CD4-positive, alpha-beta memory T cell (primary cell): Measurements from ENCODE around the gene DPEP3. TPM values are rescaled to one million over a fixed set of nuclear protein-coding genes. Genes with fewer than 3 reads are reported as not detected.
"Not testable (repeated sequence)": the region's sequence is repeated elsewhere in the genome, so short reads cannot be mapped to it uniquely, and the experiment has no call there.

Experiments
- CTCF ChIA-PET: fragments of 350-600 bp; sonication (Branson Sonifier 250); formaldehyde crosslinking; loops from one replicate; lab custom pipeline; 2021; ENCODE audit warnings: inconsistent platforms; ENCODE audit not compliant: partially characterized antibody; lab: Charles Lee
- POLR2A ChIA-PET: fragments of 350-600 bp; sonication (Branson Sonifier 250); formaldehyde crosslinking; loops from one replicate; lab custom pipeline; 2021; ENCODE audit not compliant: partially characterized antibody; lab: Charles Lee
- DNase-seq, 5 donors: peaks; one replicate each; pipeline versions ENCODE4 v3.0.0 to v3.0.0-alpha.2; 2020 to 2022; ENCODE audit warnings: mixed read lengths in 1 of 5
- H3K27ac ChIP-seq: one replicate; pipeline ENCODE4 v1.7.0; 2013; ENCODE audit warnings: low read depth, low read length
- H3K27me3 ChIP-seq: 2 replicates; pipeline ENCODE4 v1.7.0; 2013; ENCODE audit warnings: mild to moderate bottlenecking, low read length, moderate library complexity; ENCODE audit not compliant: insufficient read depth
- H3K36me3 ChIP-seq: 2 replicates; pipeline ENCODE4 v1.7.0; 2013; ENCODE audit warnings: mild to moderate bottlenecking, low read length, moderate library complexity; ENCODE audit not compliant: insufficient read depth
- H3K4me1 ChIP-seq: 2 replicates; pipeline ENCODE4 v1.7.0; 2013; ENCODE audit warnings: mild to moderate bottlenecking, low read length, moderate library complexity; ENCODE audit not compliant: insufficient read depth
- H3K4me3 ChIP-seq, 2 donors: one replicate each; pipeline ENCODE4 v1.7.0; 2013; ENCODE audit warnings: low read length in 2 of 2, mild to moderate bottlenecking in 1 of 2
- H3K9me3 ChIP-seq, 2 donors: one replicate each; pipeline ENCODE4 v1.7.0; 2013; ENCODE audit warnings: low read length in 2 of 2, control low read depth in 1 of 2; ENCODE audit not compliant: control insufficient read depth in 1 of 2
- H3K27ac Mint-ChIP-seq, 7 donors: one replicate each; pipeline ENCODE4 v1.8.0; 2020 to 2021; ENCODE audit warnings: mixed read lengths in 7 of 7, mild to moderate bottlenecking in 6 of 7, inconsistent platforms in 3 of 7, moderate library complexity in 3 of 7
- H3K27me3 Mint-ChIP-seq, 2 donors: one replicate each; pipeline ENCODE4 v1.8.0; 2020 to 2021; ENCODE audit warnings: mixed read lengths in 2 of 2
- H3K36me3 Mint-ChIP-seq, 2 donors: one replicate each; pipeline ENCODE4 v1.8.0; 2020 to 2021; ENCODE audit warnings: mixed read lengths in 2 of 2, inconsistent platforms in 1 of 2, mild to moderate bottlenecking in 1 of 2
- H3K4me1 Mint-ChIP-seq, 4 donors: one replicate each; pipeline ENCODE4 v1.8.0; 2020 to 2021; ENCODE audit warnings: mixed read lengths in 4 of 4, mild to moderate bottlenecking in 1 of 4
- H3K4me3 Mint-ChIP-seq, 8 donors: one replicate each; pipeline ENCODE4 v1.8.0; 2020 to 2021; ENCODE audit warnings: mixed read lengths in 8 of 8, mild to moderate bottlenecking in 7 of 8, moderate library complexity in 6 of 8, inconsistent platforms in 3 of 8
- H3K9me3 Mint-ChIP-seq, 8 donors: one replicate each; pipeline ENCODE4 v1.8.0; 2020 to 2021; ENCODE audit warnings: mixed read lengths in 8 of 8, mild to moderate bottlenecking in 5 of 8, inconsistent platforms in 3 of 8, moderate library complexity in 1 of 8
- intact Hi-C: fragments of 100-400 bp; cut with micrococcal nuclease; formaldehyde crosslinking; loops from one replicate; pipeline ENCODE4 v1.15.1; 2023
- polyA plus RNA-seq, 2 donors: library from polyadenylated mRNA; unstranded; fragments of 300-500 nt; fragmentation: Illumina TruSeq; gene quantifications; one replicate each; pipeline ENCODE4 v1.2.3, GENCODE V29; 2021
- total RNA-seq, 2 experiments: library from RNA; stranded (reverse); gene quantifications; one replicate each; pipeline ENCODE4 v1.2.3, GENCODE V29; 2021

The DPEP3 gene
- total and polyA plus RNA-seq, 4 experiments from 2014 or later = 0.91 to 1.2 TPM; not detected in 2

DNA sequence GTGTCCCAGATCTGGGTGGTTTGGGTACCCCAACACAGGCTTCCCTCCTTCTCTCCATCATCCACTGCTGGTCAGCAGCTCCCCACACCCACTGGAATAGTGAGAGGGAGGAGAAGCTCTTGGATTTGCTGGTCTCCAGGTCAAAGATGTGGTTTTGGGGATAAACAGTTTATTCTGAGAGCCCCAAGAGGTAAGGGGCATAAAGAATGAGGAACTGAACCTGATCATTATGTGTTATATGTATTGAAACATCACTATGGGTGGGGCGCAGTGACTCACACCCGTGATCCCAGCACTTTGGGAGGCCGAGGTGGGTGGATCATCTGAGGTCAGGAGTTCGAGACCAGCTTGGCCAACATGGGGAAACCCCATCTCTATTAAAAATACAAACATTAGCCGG, 15.1 kb upstream of the DPEP3 start:
- H3K9me3 Mint-ChIP-seq = no peaks in the 10 kb centered on the region
- intact Hi-C loops = no loop called here
- H3K27me3 Mint-ChIP-seq = no peaks in the 10 kb centered on the region
- no peaks in the 10 kb centered on the region for H3K27me3 ChIP-seq
- H3K4me3 ChIP-seq = no peak overlapping the region
- H3K4me3 Mint-ChIP-seq = peak overlapping the region; percentile 18 to 78 (median 58)
- peaks cover 32 to 71% (median 53%) of the 10 kb centered on the region in 4 donors for H3K4me1 Mint-ChIP-seq
- H3K36me3 Mint-ChIP-seq = peaks cover 0 to 8% of the 10 kb centered on the region in 2 donors
- DNase-seq = peak in 1 of 5 donors; percentile 51
- ChIA-PET POLR2A (interaction anchor here (2.6 to 6.2 kb wide), 2 partner anchors 10 to 28 kb away, joined by 35 to 95 read pairs; partner anchors contain the start of genes DDX28 and DUS2), CTCF (interaction anchor here (1.1 to 2.9 kb wide), 4 partner anchors 10 to 89 kb away, joined by 3 to 45 read pairs (median 28); partner anchors contain the start of gene NFATC3)
- no peaks in the 10 kb centered on the region for H3K36me3 ChIP-seq
- no peaks in the 10 kb centered on the region for H3K9me3 ChIP-seq
- no peak overlapping the region for H3K27ac ChIP-seq
- peak overlapping the region in 6 of 7 donors; percentile 66 to 92 (median 89) for H3K27ac Mint-ChIP-seq
- H3K4me1 ChIP-seq = peaks cover 65% of the 10 kb centered on the region

DNA sequence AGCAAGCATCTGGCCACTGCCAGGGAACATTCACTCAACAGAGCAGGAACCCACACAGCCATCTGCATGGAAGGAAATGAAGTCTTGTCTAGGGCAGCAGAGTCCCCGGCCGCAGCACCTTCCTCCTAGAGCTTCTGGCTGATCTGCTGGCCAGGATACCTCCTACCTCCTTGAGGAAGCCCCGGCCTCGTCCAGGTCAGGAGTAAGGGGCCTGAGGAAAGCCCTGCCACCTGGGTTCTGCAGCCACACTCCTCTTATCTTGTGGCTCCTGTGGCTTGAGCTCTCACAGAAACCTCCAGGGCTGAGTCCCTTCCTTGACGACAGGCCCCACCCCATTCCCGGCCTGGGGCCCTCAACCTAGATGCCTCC, 13.7 kb upstream of the DPEP3 start:
- peak overlapping the region; percentile 85 to 92 (median 88) for H3K4me3 Mint-ChIP-seq
- ChIA-PET POLR2A (interaction anchor here (0.7 to 3.3 kb wide), 8 partner anchors 8 to 91 kb away, joined by 3 to 35 read pairs (median 4); partner anchors contain the start of genes DDX28, DUS2 and NFATC3), CTCF (interaction anchor here (0.6 to 2.9 kb wide), 18 partner anchors 10 to 473 kb away, joined by 3 to 45 read pairs (median 5); partner anchors contain the start of genes DDX28, DUS2 and NFATC3)
- H3K27me3 Mint-ChIP-seq, DNase-seq, H3K36me3 ChIP-seq, H3K9me3 Mint-ChIP-seq, H3K9me3 ChIP-seq, H3K27me3 ChIP-seq, intact Hi-C loops: not testable (repeated sequence)
- H3K27ac Mint-ChIP-seq = peak overlapping the region; percentile 95 to 98 (median 96)
- H3K4me1 Mint-ChIP-seq = peaks cover 20 to 58% (median 41%) of the 10 kb centered on the region in 4 donors
- H3K27ac ChIP-seq = peak overlapping the region; percentile 73
- peaks cover 0 to 11% of the 10 kb centered on the region in 2 donors for H3K36me3 Mint-ChIP-seq
- peaks cover 51% of the 10 kb centered on the region for H3K4me1 ChIP-seq
- H3K4me3 ChIP-seq = peak overlapping the region in 1 of 2 donors; percentile 70

DNA sequence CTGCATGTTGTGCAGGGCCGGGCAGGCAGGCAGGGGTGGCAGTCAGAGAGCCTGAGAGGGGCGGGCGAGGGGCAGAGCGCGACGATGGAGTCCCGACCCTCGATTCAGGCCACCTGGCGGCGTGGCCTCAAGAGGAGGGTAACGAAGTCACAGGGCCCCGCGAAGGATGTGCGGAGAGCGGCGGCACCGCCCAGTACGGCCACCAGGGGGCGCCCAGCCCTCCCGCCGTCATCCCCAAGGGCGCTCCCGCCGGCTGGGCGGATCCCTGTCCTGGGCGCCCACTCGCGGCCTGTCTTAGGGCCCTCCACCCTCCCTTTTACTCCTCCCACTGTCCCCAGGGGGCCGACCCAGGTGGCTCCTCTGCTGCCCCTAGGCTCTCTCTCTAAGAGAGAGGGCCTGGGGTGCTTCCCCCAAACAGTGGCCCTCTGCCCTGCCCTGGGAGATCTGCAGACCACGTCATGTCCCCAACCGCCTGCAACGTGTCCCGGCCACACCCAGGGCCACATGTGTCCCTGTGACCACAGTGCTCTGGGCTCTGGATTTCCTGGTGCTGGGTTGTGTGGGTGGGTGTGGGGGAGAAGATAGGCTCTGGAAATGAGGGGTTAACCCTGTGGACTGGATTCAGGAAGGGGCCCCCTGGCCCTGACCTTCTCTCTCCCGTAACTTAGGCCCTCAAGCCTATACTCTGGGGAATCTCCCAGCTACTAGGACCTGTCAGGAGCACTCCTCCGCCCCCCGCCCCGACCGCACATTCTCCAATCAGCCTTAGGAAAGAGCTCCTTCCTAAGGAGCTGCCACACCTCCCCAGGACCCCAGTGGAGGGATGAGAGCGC, 13.1 kb upstream of the DPEP3 start:
- POLR2A ChIA-PET = interaction anchor here (0.7 to 3.3 kb wide), 9 partner anchors 9 to 92 kb away, joined by 3 to 35 read pairs (median 4); partner anchors contain the start of genes DDX28, DUS2 and NFATC3
- DNase-seq = peak; percentile 81 to 83 (median 81)
- Mint-ChIP-seq H3K4me1 (peaks cover 16 to 53% (median 35%) of the 10 kb centered on the region in 4 donors), H3K9me3 (no peaks in the 10 kb centered on the region), H3K27ac (peak overlapping the region; percentile 95 to 98 (median 96)), H3K36me3 (peaks cover 0 to 11% of the 10 kb centered on the region in 2 donors), H3K4me3 (peak overlapping the region; percentile 85 to 92 (median 88)), H3K27me3 (no peaks in the 10 kb centered on the region)
- Histone ChIP-seq H3K27me3 (no peaks in the 10 kb centered on the region), H3K4me3 (peak overlapping the region; percentile 17 to 70), H3K4me1 (peaks cover 45% of the 10 kb centered on the region), H3K27ac (peak overlapping the region; percentile 73), H3K9me3 (no peaks in the 10 kb centered on the region), H3K36me3 (no peaks in the 10 kb centered on the region)
- intact Hi-C loops = loop anchor here (1.0 to 2.0 kb wide), 7 partner anchors 13 to 236 kb away; partner anchors contain the start of genes DDX28, DUS2 and PSMB10
- CTCF ChIA-PET = interaction anchor here (0.6 to 2.9 kb wide), 19 partner anchors 9 to 472 kb away, joined by 3 to 45 read pairs (median 5); partner anchors contain the start of genes DDX28, DUS2 and NFATC3

DNA sequence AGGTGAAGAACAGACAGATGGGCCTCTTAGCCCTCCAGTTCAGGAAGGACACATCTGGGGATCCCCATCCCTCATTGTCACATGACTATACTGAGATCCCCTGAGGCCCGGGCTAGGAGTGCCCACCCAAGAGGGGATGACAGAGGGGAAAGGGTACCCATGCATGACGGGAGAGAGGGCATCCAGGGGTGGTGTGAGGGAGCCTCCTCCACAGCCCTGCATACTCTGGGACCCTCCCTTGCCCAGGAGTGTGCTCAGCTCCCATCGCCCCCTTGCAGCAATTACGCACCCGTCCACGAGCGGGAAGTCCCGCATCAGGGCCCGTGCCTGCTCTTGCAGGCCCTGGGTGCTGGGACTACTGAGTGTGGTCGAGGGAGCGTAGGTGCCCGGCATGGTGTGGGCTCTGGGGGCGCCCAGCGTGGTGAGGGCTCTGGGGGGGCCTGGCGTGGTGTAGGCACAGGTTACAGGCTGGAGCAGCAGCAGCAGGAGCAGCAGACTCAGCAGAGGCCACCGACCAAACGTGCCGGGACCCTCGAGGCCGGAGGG, 12.4 kb upstream of the DPEP3 start:
- H3K36me3 ChIP-seq = no peaks in the 10 kb centered on the region
- H3K4me3 ChIP-seq = peak overlapping the region in 1 of 2 donors; percentile 70
- ChIA-PET POLR2A (interaction anchor here (0.8 to 3.3 kb wide), 9 partner anchors 11 to 93 kb away, joined by 3 to 20 read pairs (median 4); partner anchors contain the start of genes DDX28, DUS2, NFATC3 and PSMB10), CTCF (interaction anchor here (0.7 to 4.8 kb wide), 9 partner anchors 10 to 47 kb away, joined by 3 to 54 read pairs (median 6); partner anchors contain the start of gene DUS2)
- no peaks in the 10 kb centered on the region for H3K9me3 ChIP-seq
- peak overlapping the region; percentile 73 for H3K27ac ChIP-seq
- H3K4me1 ChIP-seq = peaks cover 40% of the 10 kb centered on the region
- no peaks in the 10 kb centered on the region for H3K27me3 ChIP-seq
- Mint-ChIP-seq H3K27ac (peak overlapping the region in 6 of 7 donors; percentile 43 to 96 (median 86)), H3K4me1 (peaks cover 16 to 51% (median 33%) of the 10 kb centered on the region in 4 donors), H3K27me3 (no peaks in the 10 kb centered on the region), H3K9me3 (no peaks in the 10 kb centered on the region), H3K36me3 (peaks cover 0 to 11% of the 10 kb centered on the region in 2 donors), H3K4me3 (peak overlapping the region in 5 of 8 donors; percentile 6 to 89 (median 55))
- DNase-seq = no peak
- intact Hi-C loops = loop anchor here (1.0 to 2.0 kb wide), 7 partner anchors 14 to 237 kb away; partner anchors contain the start of genes DDX28, DUS2 and PSMB10

DNA sequence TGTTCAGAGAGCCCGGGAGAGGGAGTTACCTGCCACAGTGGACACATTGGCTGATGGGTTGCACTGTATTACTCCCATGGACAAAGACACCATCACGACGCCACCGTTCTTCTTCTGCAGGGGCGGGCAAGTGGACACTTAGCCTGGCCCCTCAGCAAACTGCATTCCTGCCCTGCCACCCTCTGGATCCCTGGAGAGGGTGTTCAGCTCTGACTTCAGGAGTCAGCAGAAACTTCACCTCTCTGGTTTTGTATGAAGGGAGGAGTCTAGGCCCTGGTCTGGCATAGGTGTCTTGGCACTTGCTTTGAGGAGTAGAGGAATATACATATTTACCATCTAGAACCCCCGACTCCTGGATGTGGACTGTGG, 9.7 kb upstream of the DPEP3 start:
- no peak overlapping the region for H3K27ac ChIP-seq
- DNase-seq = no peak
- ChIA-PET POLR2A (interaction anchor here (0.6 to 4.3 kb wide), 4 partner anchors 9 to 313 kb away, joined by 3 to 24 read pairs (median 12); partner anchors contain the start of genes DPEP2 and PSMB10), CTCF (interaction anchor here (0.9 to 4.8 kb wide), 3 partner anchors 9 to 106 kb away, joined by 3 to 54 read pairs (median 3); partner anchors contain the start of gene DPEP2)
- H3K36me3 ChIP-seq = no peaks in the 10 kb centered on the region
- no peaks in the 10 kb centered on the region for H3K9me3 ChIP-seq
- H3K36me3 Mint-ChIP-seq = peaks cover 0 to 10% of the 10 kb centered on the region in 2 donors
- no peaks in the 10 kb centered on the region for H3K27me3 Mint-ChIP-seq
- H3K9me3 Mint-ChIP-seq = no peaks in the 10 kb centered on the region
- H3K27ac Mint-ChIP-seq = peak overlapping the region in 6 of 7 donors; percentile 10 to 74 (median 56)
- H3K27me3 ChIP-seq = no peaks in the 10 kb centered on the region
- peaks cover 8 to 31% (median 20%) of the 10 kb centered on the region in 4 donors for H3K4me1 Mint-ChIP-seq
- H3K4me3 Mint-ChIP-seq = no peak overlapping the region
- H3K4me1 ChIP-seq = peaks cover 26% of the 10 kb centered on the region
- intact Hi-C loops = no loop called here
- no peak overlapping the region for H3K4me3 ChIP-seq

DNA sequence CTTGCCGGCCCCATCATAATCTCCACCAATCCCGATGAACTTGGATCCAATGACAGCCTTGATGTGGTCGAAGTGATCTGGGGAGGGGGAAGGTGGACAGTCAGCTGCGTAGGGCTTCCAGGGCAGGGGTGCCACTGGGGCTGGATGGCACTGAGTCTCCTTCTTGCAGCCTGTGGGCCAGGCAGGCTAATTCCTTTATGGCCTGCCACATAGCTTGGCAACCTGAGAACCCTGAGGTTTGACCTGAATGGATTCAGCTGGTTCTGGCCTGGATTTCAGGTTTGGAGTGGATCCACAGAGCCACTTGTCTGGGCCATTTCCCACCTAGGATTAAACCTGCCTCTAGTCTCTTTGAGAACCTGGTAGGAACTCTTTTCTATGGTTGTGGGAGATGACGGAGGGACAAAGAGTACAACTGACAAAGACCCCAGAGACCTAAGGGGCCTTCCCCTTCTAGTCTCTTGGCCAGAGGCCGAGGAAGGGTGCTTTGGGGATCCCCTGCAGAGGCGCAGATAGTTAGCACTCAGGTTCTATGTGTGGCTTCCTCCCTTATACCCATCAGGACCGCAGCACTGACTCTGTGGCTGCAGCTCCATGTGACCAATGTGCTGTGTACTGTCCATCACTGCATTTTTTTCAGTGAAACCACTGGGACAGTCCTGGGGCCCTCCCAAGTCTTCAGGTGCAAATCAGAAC, 9.2 kb upstream of the DPEP3 start:
- no peak overlapping the region for H3K4me3 Mint-ChIP-seq
- Histone ChIP-seq H3K4me3 (no peak overlapping the region), H3K36me3 (no peaks in the 10 kb centered on the region), H3K27ac (no peak overlapping the region), H3K4me1 (peaks cover 27% of the 10 kb centered on the region), H3K27me3 (no peaks in the 10 kb centered on the region), H3K9me3 (no peaks in the 10 kb centered on the region)
- H3K9me3 Mint-ChIP-seq = no peaks in the 10 kb centered on the region
- peak overlapping the region in 4 of 7 donors; percentile 53 to 74 (median 60) for H3K27ac Mint-ChIP-seq
- ChIA-PET CTCF (interaction anchor here (1.0 to 4.8 kb wide), 3 partner anchors 39 to 106 kb away, joined by 3 to 54 read pairs (median 4); no protein-coding TSS in a partner anchor), POLR2A (interaction anchor here (0.6 to 4.3 kb wide), 8 partner anchors 9 to 313 kb away, joined by 3 to 24 read pairs (median 4); partner anchors contain the start of genes DPEP2 and PSMB10)
- peaks cover 0 to 10% of the 10 kb centered on the region in 2 donors for H3K36me3 Mint-ChIP-seq
- H3K4me1 Mint-ChIP-seq = peaks cover 9 to 31% (median 20%) of the 10 kb centered on the region in 4 donors
- intact Hi-C loops = no loop called here
- no peaks in the 10 kb centered on the region for H3K27me3 Mint-ChIP-seq
- DNase-seq = no peak
